ENCODE results near the gene ZNF740.

ZNF740 gene

DNA sequence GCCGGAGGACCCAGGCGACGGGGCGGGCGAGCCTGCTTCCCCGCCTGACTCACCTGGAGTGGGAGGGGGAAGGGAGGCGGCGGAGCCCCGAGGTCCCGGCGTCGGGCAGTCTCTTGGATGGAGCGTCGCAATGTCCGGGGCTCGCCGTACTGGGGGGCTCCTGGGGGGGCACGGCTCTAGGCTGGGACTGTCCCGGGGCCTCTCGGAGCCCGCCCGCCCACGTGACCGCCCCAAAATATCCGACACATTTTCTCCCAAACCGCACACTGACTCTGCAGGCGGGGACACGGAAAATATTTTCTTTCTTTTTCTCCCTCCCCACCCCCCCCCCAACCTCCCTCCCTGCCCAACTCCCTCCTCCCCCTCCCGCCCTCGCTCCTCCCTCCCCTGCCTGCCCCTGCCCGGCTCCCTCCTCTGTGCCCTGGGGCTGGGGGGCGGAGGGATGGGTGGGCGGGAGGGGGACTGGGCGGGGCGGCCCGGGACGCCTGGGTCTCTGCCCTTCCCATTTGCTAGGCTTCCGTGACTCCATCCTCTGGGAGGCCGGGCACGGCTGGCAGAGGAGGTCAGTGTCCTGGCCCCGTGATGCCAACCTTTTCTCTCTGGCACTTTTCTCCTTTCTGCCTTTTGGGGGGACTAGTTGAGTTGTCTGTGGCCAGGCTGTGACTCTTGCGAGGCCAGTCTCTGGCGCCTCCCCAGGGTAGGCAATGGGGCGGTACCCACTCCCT, 51.6 kb downstream of the ZNF740 start, which contains the start of gene RARG:
Gene RARG, minus strand, starts transcription at position 289 of the 725 bp plus-strand sequence. CDS start 4,664 bp downstream, outside the sequence.
- TF ChIP-seq CTCF (IDR thresholded peaks at IDR 0.05; ENCODE audit: low read depth, low read length): no peak
- peak; percentile 24 to 66 for DNase-seq (ENCODE audit: low read depth in 2 of 2)
- H3K4me3 ChIP-seq (replicated peaks in 1 of 2; ENCODE audit: low read depth in 2 of 2, low read length in 2 of 2): peak within 1 kb of the TSS; percentile 60 to 66

DNA sequence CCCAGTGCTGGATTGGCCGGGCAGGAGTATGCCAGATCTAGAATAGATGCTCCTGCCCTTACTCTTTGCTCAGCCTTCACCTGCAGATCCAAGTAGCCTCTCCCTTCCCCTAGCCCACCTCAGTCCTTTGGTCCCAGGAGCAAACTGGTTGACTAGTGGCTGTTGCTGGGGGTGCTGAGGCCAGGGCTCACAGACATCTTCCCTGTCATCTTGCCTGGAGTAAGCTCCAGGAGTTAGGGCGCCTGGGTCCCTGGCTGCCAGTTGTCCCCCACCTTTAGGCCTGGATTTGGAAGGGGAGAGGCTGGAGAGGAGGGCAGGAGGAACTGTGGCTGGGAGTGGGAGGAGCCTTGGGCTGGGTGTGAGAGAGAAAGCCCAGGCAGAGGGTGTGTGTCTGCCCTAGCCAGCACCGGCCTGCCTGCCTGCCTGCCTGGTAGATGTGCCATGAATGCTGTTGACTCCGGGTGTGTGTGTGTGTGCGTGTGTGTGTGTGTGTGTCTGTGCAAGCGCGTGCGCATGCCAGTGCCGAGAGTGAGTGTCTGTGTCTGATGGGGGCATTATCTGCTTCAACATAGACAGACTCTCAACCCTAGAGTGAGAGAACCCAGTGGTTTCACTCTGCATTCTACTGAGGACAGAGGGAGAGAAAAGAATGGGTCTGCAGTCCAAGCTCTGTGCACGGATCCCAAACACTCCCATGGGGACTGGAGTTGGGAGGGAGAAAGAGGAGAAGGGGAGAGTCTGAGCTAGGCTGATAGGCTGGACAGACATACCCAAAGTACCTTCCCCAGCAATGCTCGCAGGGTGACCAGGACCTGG, 52.3 kb downstream of the ZNF740 start:
- H3K4me3 ChIP-seq (replicated peaks in 1 of 2; ENCODE audit: low read depth in 2 of 2, low read length in 2 of 2): peak overlapping the region; percentile 51 to 60
- DNase-seq (ENCODE audit: low read depth in 2 of 2): peak; percentile 16 to 45
- no peak for TF ChIP-seq CTCF (IDR thresholded peaks at IDR 0.05; ENCODE audit: low read depth, low read length)

GRCh38 chr12:53233671-53234121, 53.2 kb downstream of the ZNF740 start:
- H3K4me3 ChIP-seq (replicated peaks in 1 of 2; ENCODE audit: low read depth in 2 of 2, low read length in 2 of 2): no peak overlapping the region

DNA sequence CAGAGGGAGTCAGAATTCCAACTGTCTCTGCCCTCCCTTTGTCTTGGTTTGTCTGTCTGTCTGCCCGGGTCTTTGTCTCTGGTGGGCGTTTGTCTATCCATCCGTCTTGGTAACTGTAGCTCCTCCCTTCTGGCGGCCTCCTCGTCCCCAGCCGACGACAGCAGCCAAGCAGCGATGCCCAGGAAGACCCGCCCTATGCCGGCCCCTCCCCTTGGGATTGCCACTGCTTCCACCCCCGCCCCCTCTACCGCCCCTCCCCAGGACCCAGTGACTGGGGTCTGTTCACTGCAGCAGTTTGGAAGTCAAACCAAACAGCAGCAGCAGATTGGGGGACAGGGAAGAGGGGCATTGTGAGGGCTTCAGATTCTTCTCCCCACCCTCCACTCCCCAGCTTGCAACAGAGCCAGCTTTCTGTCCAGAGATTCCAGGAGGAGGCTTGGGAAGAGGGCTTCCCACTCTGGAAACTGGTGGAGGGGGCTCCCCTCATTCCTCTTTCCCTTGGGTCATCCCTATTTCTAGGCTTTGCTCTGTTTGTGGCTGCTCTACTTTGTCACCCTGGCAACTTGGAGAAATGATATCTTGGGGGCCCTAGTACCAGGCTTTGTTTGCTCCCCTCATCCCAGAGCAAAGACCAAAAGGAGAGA, 53.9 kb downstream of the ZNF740 start:
- H3K4me3 ChIP-seq (replicated peaks in 1 of 2; ENCODE audit: low read depth in 2 of 2, low read length in 2 of 2): no peak overlapping the region
- TF ChIP-seq CTCF (IDR thresholded peaks at IDR 0.05; ENCODE audit: low read depth, low read length): no peak

More at GRCh38 chr12:53233671-53234121, 53.2 kb downstream of the ZNF740 start:
- no peak for TF ChIP-seq CTCF (IDR thresholded peaks at IDR 0.05; ENCODE audit: low read depth, low read length)
- DNase-seq (ENCODE audit: low read depth in 2 of 2): no peak

DNA sequence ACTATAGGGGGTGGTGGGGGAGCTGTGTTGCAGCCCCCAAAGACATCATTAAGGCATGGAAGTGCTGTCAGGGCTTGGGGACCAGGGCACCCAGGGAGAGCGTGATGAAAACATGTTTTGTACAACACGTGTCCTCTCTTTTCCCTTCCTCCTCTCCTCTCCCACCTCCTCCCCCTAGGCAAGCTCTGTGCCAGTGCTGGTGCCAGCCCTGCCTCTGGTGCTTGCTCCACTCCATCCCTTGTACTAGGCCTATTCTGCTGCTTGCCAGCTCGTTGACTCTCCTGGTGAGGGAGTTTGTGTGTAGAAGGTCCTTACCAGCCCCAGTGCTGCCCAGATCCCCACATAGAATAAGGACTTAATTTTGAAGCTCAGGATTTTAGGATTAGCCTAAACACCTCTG, 54.6 kb downstream of the ZNF740 start:
- no peak for DNase-seq (ENCODE audit: low read depth in 2 of 2)
- TF ChIP-seq CTCF (IDR thresholded peaks at IDR 0.05; ENCODE audit: low read depth, low read length): no peak
- H3K4me3 ChIP-seq (replicated peaks in 1 of 2; ENCODE audit: low read depth in 2 of 2, low read length in 2 of 2): no peak overlapping the region

More for the DNA sequence above, 53.9 kb downstream of the ZNF740 start:
- DNase-seq (ENCODE audit: low read depth in 2 of 2): no peak

- TF ChIP-seq CTCF (IDR thresholded peaks at IDR 0.05; ENCODE audit: low read depth, low read length): no peak
- no peak for DNase-seq (ENCODE audit: low read depth in 2 of 2)
- no peak overlapping the region for H3K4me3 ChIP-seq (replicated peaks in 1 of 2; ENCODE audit: low read depth in 2 of 2, low read length in 2 of 2)
Measured at GRCh38 chr12:53235742-53236442, 55.4 kb downstream of the ZNF740 start.

All from cardiac fibroblast (primary cell).